NCI-H82 treated with DMSO at 0.1 percent for 48 hours (cell line): ENCODE data around the gene STIM1.

Experiments
- DNase-seq: peaks from one replicate; lab custom pipeline; 2025; ENCODE audit not compliant: unreplicated experiment; lab: John Stamatoyannopoulos, UW

Gene STIM1

GRCh38 chr11:3946455-3947017 is 91.1 kb downstream of the STIM1 start:
- DNase-seq, result no peak

GRCh38 chr11:3947061-3947460 is 91.6 kb downstream of the STIM1 start:
- no peak for DNase-seq

- DNase-seq, result no peak
Measured at GRCh38 chr11:3949125-3949524, 93.7 kb downstream of the STIM1 start.

- no peak for DNase-seq
Measured at GRCh38 chr11:3950996-3951660, 95.7 kb downstream of the STIM1 start.

DNA sequence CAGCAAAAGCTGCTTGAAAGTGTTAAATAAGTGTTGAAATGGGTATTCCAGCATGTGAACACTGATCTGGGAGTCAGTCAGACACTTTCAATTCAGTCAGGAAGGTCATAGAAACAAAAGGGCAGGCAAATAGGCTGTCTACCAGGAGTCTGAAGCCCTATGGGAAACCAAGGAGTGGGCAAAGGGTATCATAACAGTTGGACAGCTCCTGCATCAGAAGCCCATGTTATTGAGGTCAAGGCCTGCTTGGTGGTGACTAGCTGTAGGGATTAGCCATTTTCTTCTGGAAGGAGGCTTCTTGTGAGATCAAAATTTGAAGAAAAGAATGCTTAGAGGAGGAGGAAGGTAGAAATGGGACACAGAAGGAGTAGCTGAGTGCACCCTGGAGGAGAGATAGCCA is 97.3 kb downstream of the STIM1 start:
- no peak for DNase-seq

- no peak for DNase-seq
Measured at GRCh38 chr11:3953327-3953726, 97.9 kb downstream of the STIM1 start.

DNA sequence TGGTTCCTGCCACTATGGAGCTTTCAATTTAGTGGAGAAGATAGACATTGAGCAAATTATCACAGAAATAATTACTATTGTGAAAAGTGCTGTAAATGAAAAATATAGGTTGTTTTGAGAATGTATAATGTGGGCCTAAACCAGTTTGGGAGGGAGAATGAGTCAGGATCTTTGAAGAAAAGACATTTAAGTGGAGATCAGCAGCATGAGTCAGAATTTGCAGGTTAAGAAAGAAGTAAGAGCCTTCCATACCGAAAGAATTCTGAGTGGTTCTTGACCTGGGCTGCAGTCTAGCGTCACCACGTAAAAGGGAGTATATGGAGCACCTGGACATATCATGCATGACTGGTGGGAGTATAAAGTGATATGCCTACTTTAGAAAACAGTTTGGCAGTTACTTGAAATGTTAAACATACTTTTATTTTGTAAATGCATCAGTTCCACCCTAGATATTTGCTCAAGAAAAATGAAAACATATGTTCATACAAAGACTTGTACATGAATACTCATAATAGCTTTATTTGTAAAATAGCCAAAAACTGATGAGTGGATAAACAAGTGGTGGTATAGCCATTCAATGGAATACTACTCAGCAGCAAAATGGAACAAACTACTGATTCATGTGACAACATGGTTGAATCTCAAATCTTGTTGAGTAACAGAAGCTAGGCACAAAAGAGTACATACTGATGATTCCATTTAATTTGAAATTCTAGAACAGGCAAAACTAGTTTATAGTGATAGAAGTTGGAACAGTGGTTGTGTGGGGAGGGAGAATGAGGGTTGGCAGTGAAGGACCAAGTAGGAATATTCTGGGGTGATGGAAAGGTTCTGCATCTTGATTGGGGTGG is 99.2 kb downstream of the STIM1 start:
- DNase-seq, result no peak

GRCh38 chr11:3955299-3955665 is 99.8 kb downstream of the STIM1 start:
- no peak for DNase-seq

DNA sequence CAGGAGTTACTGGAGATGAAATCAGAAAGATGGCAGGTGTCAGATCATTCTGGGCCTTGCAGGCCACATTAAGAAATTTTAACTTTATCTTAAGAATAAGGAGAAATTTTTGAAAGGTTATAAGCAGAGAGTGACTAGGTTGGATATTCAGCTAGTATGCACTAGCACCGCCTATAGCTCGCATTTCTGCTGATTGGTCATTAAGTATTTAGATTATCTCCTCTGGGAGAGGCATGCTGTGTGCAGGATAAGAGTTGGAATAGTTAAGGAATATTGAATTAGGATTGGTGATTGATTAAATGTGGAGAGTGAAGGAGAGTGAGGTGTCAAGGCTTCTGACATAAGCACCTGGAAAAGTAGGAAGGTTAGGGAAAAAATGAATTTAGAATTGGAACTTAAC is 100.6 kb downstream of the STIM1 start:
- DNase-seq, result no peak

DNA sequence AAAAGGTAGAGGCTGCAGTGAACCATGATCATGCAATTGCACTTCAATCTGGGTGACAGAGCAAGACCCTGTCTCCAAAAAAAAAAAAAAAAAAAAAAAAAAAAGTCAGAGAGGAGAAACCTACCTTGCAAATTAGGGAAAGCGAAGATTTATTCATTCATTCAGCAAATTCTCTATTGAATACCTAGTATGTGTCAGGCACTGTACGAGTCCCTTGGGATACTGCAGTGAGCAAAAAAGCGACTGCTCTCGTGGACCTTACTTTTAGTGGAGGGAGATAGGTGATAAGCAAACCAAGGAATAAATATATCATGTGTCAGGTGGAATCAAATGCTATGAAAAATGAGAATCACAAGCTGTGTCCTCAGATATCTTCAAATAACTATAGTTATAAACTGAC is 101.3 kb downstream of the STIM1 start:
- DNase-seq, result no peak

DNA sequence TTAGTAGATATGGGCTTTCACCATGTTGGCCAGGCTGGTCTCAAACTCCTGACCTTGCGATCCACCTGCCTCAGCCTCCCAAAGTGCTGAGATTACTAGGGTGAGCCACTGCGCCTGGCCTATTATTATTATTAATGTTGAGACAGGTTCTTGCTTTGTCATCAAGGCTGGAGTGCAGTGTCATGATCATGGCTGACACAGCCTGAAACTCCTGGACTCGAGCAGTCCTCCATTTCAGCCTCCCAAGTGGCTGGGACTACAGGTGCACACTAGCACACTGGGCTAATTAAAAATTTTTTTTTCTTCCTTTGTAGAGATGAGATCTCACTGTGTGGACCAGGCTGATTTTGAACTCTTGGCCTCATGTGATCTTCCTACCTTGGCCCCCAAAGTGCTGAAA is 102.0 kb downstream of the STIM1 start:
- no peak for DNase-seq

DNA sequence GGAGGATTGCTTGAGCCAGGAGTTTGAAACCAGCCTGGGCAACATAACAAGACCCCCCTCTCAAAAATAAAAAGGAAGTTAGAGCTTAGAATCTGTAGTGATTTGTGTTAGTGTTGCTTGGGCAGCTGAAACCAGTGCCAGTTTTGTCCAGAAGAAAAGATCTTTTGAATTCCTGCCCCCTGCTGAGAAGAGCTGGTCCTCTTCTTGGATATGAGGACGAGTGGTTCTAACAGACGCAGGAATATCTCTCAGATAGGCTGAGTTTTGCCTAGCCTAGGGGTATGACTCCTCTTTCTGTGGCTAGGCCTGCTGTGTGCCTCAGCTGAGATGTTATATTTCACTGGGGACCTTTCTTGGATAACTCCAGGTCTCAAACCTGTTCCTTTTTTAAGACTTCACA is 102.8 kb downstream of the STIM1 start:
- no peak for DNase-seq

GRCh38 chr11:3959015-3959902 is 103.8 kb downstream of the STIM1 start:
- DNase-seq, result no peak

- DNase-seq, result no peak
Measured at GRCh38 chr11:3959903-3960265, 104.4 kb downstream of the STIM1 start.

- peak; percentile 44 for DNase-seq
Measured at GRCh38 chr11:3962406-3962840, 107.0 kb downstream of the STIM1 start.

- DNase-seq, result peak; percentile 7
Measured at GRCh38 chr11:3964056-3964455, 108.6 kb downstream of the STIM1 start.

DNA sequence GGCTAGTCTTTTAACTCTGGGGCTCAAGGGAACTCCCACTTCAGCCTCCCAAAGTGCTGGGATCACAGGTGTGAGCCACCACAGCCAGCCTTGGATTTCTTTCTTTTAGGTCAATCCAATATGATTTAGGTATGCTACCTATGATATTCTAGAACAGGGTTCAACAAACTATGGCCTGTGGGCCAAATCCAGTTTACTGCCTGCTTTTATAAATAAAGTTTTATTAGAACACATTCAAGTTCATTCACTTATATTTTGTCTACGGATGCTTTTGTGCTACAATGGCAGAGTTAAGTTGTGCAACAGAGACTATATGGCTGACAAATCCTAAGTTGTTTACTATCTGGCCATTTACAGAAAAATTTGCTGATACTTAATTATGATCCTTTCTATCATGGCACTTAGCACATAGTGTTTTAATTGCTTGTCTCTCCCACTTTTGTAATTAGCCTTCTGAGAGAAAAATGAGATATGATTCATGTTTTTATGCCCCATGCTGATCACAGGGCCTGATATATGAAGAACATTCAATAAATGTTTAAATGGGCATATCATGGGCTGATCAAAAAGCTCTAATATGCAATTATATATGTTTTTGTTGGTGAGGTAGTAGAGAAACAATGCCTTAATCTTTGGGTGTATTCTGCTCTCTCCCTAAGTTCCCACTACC is 109.6 kb downstream of the STIM1 start:
- DNase-seq, result no peak

DNA sequence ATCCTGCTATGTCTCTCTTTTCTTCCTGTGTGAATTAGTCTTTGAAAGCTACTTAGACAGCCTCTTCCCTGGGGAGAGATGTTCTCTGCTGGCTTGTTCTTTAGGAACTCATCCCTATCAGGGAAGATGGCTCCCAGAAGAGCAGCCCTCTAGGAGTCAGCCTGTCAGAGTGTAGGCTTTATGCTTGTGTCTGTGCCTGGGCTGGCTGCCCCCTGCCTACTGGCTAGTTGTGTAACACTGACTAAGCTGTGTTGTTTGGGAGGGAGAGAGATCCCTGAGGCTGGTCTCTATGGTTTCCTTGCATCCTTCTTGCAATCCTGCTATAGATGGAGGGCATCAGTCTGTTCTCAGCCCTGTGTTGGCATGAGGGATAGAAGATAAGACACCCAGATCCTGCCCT is 112.2 kb downstream of the STIM1 start:
- DNase-seq, result no peak

GRCh38 chr11:3969200-3969599 is 113.7 kb downstream of the STIM1 start:
- DNase-seq, result no peak

GRCh38 chr11:3969613-3970012 is 114.1 kb downstream of the STIM1 start:
- no peak for DNase-seq

DNA sequence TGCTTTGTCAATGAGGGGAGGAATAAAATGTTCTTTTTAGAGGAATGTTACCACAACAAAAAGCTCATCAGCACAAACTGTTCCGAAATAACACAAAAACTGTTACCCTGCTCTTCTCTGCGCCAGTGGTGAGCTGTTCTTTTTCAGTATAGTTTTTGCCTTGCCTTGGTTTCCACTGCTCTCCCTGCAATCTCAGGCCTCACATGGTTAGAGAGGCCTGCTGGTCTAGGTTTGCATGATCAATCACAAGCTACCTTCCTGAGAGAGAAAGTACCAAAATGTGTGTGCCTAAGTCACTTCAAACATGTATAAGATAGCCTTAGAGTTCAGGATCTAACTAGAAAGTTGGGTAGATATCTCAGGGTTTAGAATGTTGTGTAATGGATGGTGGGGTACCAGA is 114.6 kb downstream of the STIM1 start:
- DNase-seq, result no peak
